ENCODE data around the gene DTHD1.

GRCh38 chr4:36328130-36328529 lies 46.7 kb downstream of the DTHD1 start:
- TF ChIP-seq ZNF687 (IDR thresholded peaks at IDR 0.05) = no peak
- TF ChIP-seq POLR2A (IDR thresholded peaks at IDR 0.05; ENCODE audit: low read depth, low read length) = no peak
- no peak for TF ChIP-seq BACH1 (IDR thresholded peaks at IDR 0.05; ENCODE audit: borderline replicate concordance)
- TF ChIP-seq WRNIP1 (IDR thresholded peaks at IDR 0.05; ENCODE audit: borderline replicate concordance, low read depth, low read length) = no peak
- no peak for TF ChIP-seq SIN3A (IDR thresholded peaks at IDR 0.05; ENCODE audit: low read depth, low read length)
- TF ChIP-seq SUZ12 (IDR thresholded peaks at IDR 0.05; ENCODE audit: unreplicated experiment) = no peak
- no peak for TF ChIP-seq RAD21 (IDR thresholded peaks at IDR 0.05; ENCODE audit: insufficient read depth, low read depth, low read length)
- TF ChIP-seq MLLT1 (IDR thresholded peaks at IDR 0.05) = no peak
- TF ChIP-seq CHD1 (IDR thresholded peaks at IDR 0.05; ENCODE audit: low read depth, low read length) = no peak
